ENCODE results near the gene RPGRIP1L.

The RPGRIP1L gene

DNA sequence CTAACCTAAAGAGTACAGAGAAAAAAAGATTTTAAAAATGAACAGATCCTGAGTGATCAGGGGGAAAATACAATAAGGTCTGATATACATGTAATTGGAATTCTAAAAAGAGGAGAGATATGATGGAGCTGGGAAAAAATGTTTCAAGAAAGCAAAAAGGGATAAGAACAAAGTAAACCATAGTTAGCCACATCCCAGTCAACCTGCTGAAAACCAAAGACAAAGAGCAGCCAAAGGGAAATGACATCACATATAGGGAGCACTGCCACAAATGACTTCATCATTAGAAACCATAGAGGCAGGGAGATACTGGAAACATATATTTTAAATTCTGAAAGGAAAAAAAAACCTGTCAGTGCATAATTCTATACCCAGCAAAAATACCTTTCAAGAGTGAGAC lies 131.9 kb downstream of the RPGRIP1L start:
- Histone ChIP-seq H3K27me3 (ENCODE audit: low read depth, low read length) (no peaks in the 10 kb centered on the region), H3K27ac (ENCODE audit: low read length) (no peak overlapping the region), H3K4me1 (ENCODE audit: control insufficient read depth in 1 of 2, insufficient read depth in 2 of 2, low read length in 2 of 2) (peaks cover 0 to 2% of the 10 kb centered on the region in 2 donors), H3K4me3 (ENCODE audit: low read depth in 1 of 2, low read length in 2 of 2) (no peak overlapping the region), H3K36me3 (ENCODE audit: control insufficient read depth in 1 of 2, insufficient read depth in 2 of 2, low read length in 2 of 2) (no peaks in the 10 kb centered on the region), H3K9me3 (ENCODE audit: control insufficient read depth in 1 of 2, low read length in 2 of 2) (peaks cover 12 to 21% of the 10 kb centered on the region in 2 donors)

GRCh38 chr16:53566552-53567245 lies 137.0 kb downstream of the RPGRIP1L start:
- H3K4me3 ChIP-seq (ENCODE audit: low read depth in 1 of 2, low read length in 2 of 2) = no peak overlapping the region
- no peaks in the 10 kb centered on the region for H3K36me3 ChIP-seq (ENCODE audit: control insufficient read depth in 1 of 2, insufficient read depth in 2 of 2, low read length in 2 of 2)
- H3K27me3 ChIP-seq (ENCODE audit: low read depth, low read length) = no peaks in the 10 kb centered on the region
- peaks cover 6 to 9% of the 10 kb centered on the region in 2 donors for H3K9me3 ChIP-seq (ENCODE audit: control insufficient read depth in 1 of 2, low read length in 2 of 2)
- no peak overlapping the region for H3K27ac ChIP-seq (ENCODE audit: low read length)
- peaks cover 0 to 7% of the 10 kb centered on the region in 2 donors for H3K4me1 ChIP-seq (ENCODE audit: control insufficient read depth in 1 of 2, insufficient read depth in 2 of 2, low read length in 2 of 2)

- Histone ChIP-seq H3K4me1 (ENCODE audit: control insufficient read depth in 1 of 2, insufficient read depth in 2 of 2, low read length in 2 of 2) (peaks cover 0 to 7% of the 10 kb centered on the region in 2 donors), H3K4me3 (ENCODE audit: low read depth in 1 of 2, low read length in 2 of 2) (no peak overlapping the region), H3K36me3 (ENCODE audit: control insufficient read depth in 1 of 2, insufficient read depth in 2 of 2, low read length in 2 of 2) (no peaks in the 10 kb centered on the region), H3K27ac (ENCODE audit: low read length) (no peak overlapping the region), H3K27me3 (ENCODE audit: low read depth, low read length) (no peaks in the 10 kb centered on the region), H3K9me3 (ENCODE audit: control insufficient read depth in 1 of 2, low read length in 2 of 2) (no peaks in the 10 kb centered on the region)
These were observed 138.3 kb downstream of the RPGRIP1L start for GRCh38 chr16:53565296-53565863.

DNA sequence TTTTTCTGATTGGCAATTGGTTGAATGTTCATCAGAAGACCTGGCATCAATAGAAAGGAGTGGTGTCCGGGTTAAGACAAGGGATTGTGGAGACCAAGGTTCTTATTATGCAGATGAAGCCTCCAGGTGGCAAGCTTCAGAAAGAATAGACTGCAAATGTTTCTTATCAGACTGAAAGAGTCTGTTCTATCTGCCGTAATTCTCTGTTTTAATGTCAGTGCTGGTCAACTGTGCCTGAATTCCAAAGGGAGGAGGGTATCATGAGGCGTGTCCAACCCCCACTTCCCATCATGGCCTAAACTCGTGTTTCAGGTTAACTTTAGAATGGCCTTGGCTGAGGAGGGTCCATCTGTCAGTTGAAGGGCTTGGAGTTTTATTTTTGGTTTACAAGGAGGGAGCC lies 140.2 kb downstream of the RPGRIP1L start:
- peaks cover 0 to 7% of the 10 kb centered on the region in 2 donors for H3K4me1 ChIP-seq (ENCODE audit: control insufficient read depth in 1 of 2, insufficient read depth in 2 of 2, low read length in 2 of 2)
- H3K27ac ChIP-seq (ENCODE audit: low read length) = no peak overlapping the region
- H3K36me3 ChIP-seq (ENCODE audit: control insufficient read depth in 1 of 2, insufficient read depth in 2 of 2, low read length in 2 of 2) = no peaks in the 10 kb centered on the region
- H3K27me3 ChIP-seq (ENCODE audit: low read depth, low read length) = no peaks in the 10 kb centered on the region
- no peak overlapping the region for H3K4me3 ChIP-seq (ENCODE audit: low read depth in 1 of 2, low read length in 2 of 2)
- no peaks in the 10 kb centered on the region for H3K9me3 ChIP-seq (ENCODE audit: control insufficient read depth in 1 of 2, low read length in 2 of 2)

GRCh38 chr16:53561101-53561888 lies 142.4 kb downstream of the RPGRIP1L start:
- peaks cover 0 to under 1% of the 10 kb centered on the region in 2 donors for H3K4me1 ChIP-seq (ENCODE audit: control insufficient read depth in 1 of 2, insufficient read depth in 2 of 2, low read length in 2 of 2)
- no peak overlapping the region for H3K27ac ChIP-seq (ENCODE audit: low read length)
- no peaks in the 10 kb centered on the region for H3K9me3 ChIP-seq (ENCODE audit: control insufficient read depth in 1 of 2, low read length in 2 of 2)
- H3K4me3 ChIP-seq (ENCODE audit: low read depth in 1 of 2, low read length in 2 of 2) = no peak overlapping the region
- no peaks in the 10 kb centered on the region for H3K27me3 ChIP-seq (ENCODE audit: low read depth, low read length)
- no peaks in the 10 kb centered on the region for H3K36me3 ChIP-seq (ENCODE audit: control insufficient read depth in 1 of 2, insufficient read depth in 2 of 2, low read length in 2 of 2)

- H3K27ac ChIP-seq (ENCODE audit: low read length) = no peak overlapping the region
- H3K36me3 ChIP-seq (ENCODE audit: control insufficient read depth in 1 of 2, insufficient read depth in 2 of 2, low read length in 2 of 2) = no peaks in the 10 kb centered on the region
- H3K27me3 ChIP-seq (ENCODE audit: low read depth, low read length) = no peaks in the 10 kb centered on the region
- no peaks in the 10 kb centered on the region for H3K9me3 ChIP-seq (ENCODE audit: control insufficient read depth in 1 of 2, low read length in 2 of 2)
- no peak overlapping the region for H3K4me3 ChIP-seq (ENCODE audit: low read depth in 1 of 2, low read length in 2 of 2)
- H3K4me1 ChIP-seq (ENCODE audit: control insufficient read depth in 1 of 2, insufficient read depth in 2 of 2, low read length in 2 of 2) = no peaks in the 10 kb centered on the region
These were observed 144.2 kb downstream of the RPGRIP1L start for GRCh38 chr16:53559270-53559951.

GRCh38 chr16:53558710-53559109 lies 144.9 kb downstream of the RPGRIP1L start:
- no peaks in the 10 kb centered on the region for H3K9me3 ChIP-seq (ENCODE audit: control insufficient read depth in 1 of 2, low read length in 2 of 2)
- no peak overlapping the region for H3K4me3 ChIP-seq (ENCODE audit: low read depth in 1 of 2, low read length in 2 of 2)
- H3K27ac ChIP-seq (ENCODE audit: low read length) = no peak overlapping the region
- H3K36me3 ChIP-seq (ENCODE audit: control insufficient read depth in 1 of 2, insufficient read depth in 2 of 2, low read length in 2 of 2) = no peaks in the 10 kb centered on the region
- no peaks in the 10 kb centered on the region for H3K4me1 ChIP-seq (ENCODE audit: control insufficient read depth in 1 of 2, insufficient read depth in 2 of 2, low read length in 2 of 2)
- no peaks in the 10 kb centered on the region for H3K27me3 ChIP-seq (ENCODE audit: low read depth, low read length)

DNA sequence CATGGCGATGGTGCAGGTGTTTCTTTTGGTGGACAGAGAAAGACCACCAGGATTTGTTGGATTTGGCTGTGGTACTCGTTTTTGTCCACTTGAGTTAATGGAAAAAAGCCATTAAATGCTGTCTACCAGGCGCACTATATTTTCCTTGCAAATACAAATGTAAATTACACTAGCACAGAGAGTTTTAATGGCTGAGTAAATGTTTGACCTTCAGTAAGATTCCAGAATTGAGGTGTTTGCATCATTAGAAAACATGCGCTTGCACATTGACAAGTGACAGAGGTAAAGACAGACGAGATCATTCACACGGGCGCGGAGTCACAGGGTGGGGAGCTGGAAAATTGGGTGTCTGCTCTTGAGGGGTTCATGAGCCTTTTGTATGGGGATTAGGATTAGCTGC lies 147.1 kb downstream of the RPGRIP1L start:
- Histone ChIP-seq H3K9me3 (ENCODE audit: control insufficient read depth in 1 of 2, low read length in 2 of 2) (no peaks in the 10 kb centered on the region), H3K4me1 (ENCODE audit: control insufficient read depth in 1 of 2, insufficient read depth in 2 of 2, low read length in 2 of 2) (no peaks in the 10 kb centered on the region), H3K27me3 (ENCODE audit: low read depth, low read length) (no peaks in the 10 kb centered on the region), H3K36me3 (ENCODE audit: control insufficient read depth in 1 of 2, insufficient read depth in 2 of 2, low read length in 2 of 2) (no peaks in the 10 kb centered on the region), H3K27ac (ENCODE audit: low read length) (no peak overlapping the region), H3K4me3 (ENCODE audit: low read depth in 1 of 2, low read length in 2 of 2) (no peak overlapping the region)

- H3K27ac ChIP-seq (ENCODE audit: low read length) = no peak overlapping the region
- no peaks in the 10 kb centered on the region for H3K4me1 ChIP-seq (ENCODE audit: control insufficient read depth in 1 of 2, insufficient read depth in 2 of 2, low read length in 2 of 2)
- no peak overlapping the region for H3K4me3 ChIP-seq (ENCODE audit: low read depth in 1 of 2, low read length in 2 of 2)
- H3K36me3 ChIP-seq (ENCODE audit: control insufficient read depth in 1 of 2, insufficient read depth in 2 of 2, low read length in 2 of 2) = no peaks in the 10 kb centered on the region
- H3K27me3 ChIP-seq (ENCODE audit: low read depth, low read length) = no peaks in the 10 kb centered on the region
- no peaks in the 10 kb centered on the region for H3K9me3 ChIP-seq (ENCODE audit: control insufficient read depth in 1 of 2, low read length in 2 of 2)
These were observed 153.5 kb downstream of the RPGRIP1L start for GRCh38 chr16:53549970-53550690.

All from muscle layer of duodenum (tissue), 2 donors.